B cell (primary cell): ENCODE measurements around the gene CEP250. TPM values are rescaled to one million over a fixed set of nuclear protein-coding genes. Genes with fewer than 3 reads are reported as not detected.

ENCODE experiments used
- ATAC-seq: fragments of 200-7000 bp; cut with Tn5 transposase; one replicate; pipeline ENCODE4 v1.10.0; 2021; ENCODE audit warnings: low read depth, mild to moderate bottlenecking, moderate number of reproducible peaks, moderate library complexity
- CTCF ChIA-PET: fragments of 350-600 bp; sonication (Branson Sonifier 250); formaldehyde crosslinking; loops from one replicate; lab custom pipeline; 2021; ENCODE audit warnings: antibody characterized with exemption, inconsistent platforms; lab: Charles Lee
- POLR2A ChIA-PET: fragments of 350-600 bp; sonication (Branson Sonifier 250); formaldehyde crosslinking; loops from one replicate; lab custom pipeline; 2021; ENCODE audit warnings: antibody characterized with exemption; lab: Charles Lee
- DNase-seq: peaks from one replicate; pipeline ENCODE4 v3.0.0; 2013
- H2AFZ ChIP-seq: 2 replicates; pipeline ENCODE4 v1.6.1; 2012; ENCODE audit warnings: mild to moderate bottlenecking, low read depth, low read length; ENCODE audit not compliant: insufficient read depth, poor library complexity, severe bottlenecking
- H3K27ac ChIP-seq, 2 donors: 1 replicate in 1 of 2; 2 replicates in 1 of 2; pipeline ENCODE4 v1.5.1; 2012 to 2013; ENCODE audit warnings: low read length in 2 of 2, mild to moderate bottlenecking in 2 of 2, moderate library complexity in 1 of 2
- H3K27me3 ChIP-seq, 4 experiments: fragments of 200-600 bp in 1 of 4; sonication (generic) in 1 of 4; replicated peaks in 1 of 4; 1 replicate in 2 of 4; 2 replicates in 2 of 4; pipeline versions ENCODE4 v1.6.1 to v1.7.0; 2013 to 2016; ENCODE audit warnings: low read length in 3 of 4, mild to moderate bottlenecking in 2 of 4, mixed read lengths in 1 of 4, moderate library complexity in 1 of 4; ENCODE audit not compliant: insufficient read depth in 4 of 4, control insufficient read depth in 3 of 4; ENCODE audit errors: control extremely low read depth in 1 of 4
- H3K36me3 ChIP-seq, 2 experiments: replicated peaks in 1 of 2; 1 replicate in 1 of 2; 2 replicates in 1 of 2; pipeline versions ENCODE4 v1.6.1 to v1.7.1; 2013; ENCODE audit warnings: low read length in 1 of 2; ENCODE audit not compliant: insufficient read depth in 2 of 2, control insufficient read depth in 1 of 2; ENCODE audit errors: control extremely low read depth in 1 of 2, extremely low read depth in 1 of 2
- H3K4me1 ChIP-seq, 2 donors: fragments of 200-600 bp in 1 of 2; sonication (generic) in 1 of 2; 1 replicate in 1 of 2; 2 replicates in 1 of 2; pipeline versions ENCODE4 v1.5.1 to v1.6.1; 2013 to 2017; ENCODE audit warnings: low read length in 2 of 2; ENCODE audit not compliant: control insufficient read depth in 2 of 2, insufficient read depth in 2 of 2
- H3K4me2 ChIP-seq: replicated peaks from 2 replicates; pipeline ENCODE3; 2012; ENCODE audit warnings: mild to moderate bottlenecking, low read depth, low read length; ENCODE audit not compliant: poor library complexity, severe bottlenecking
- H3K4me3 ChIP-seq, 5 experiments: fragments of 200-600 bp in 1 of 5; sonication (generic) in 1 of 5; 1 replicate in 3 of 5; 2 replicates in 2 of 5; pipeline versions ENCODE4 v1.5.1 to v1.7.0; 2011 to 2016; ENCODE audit warnings: low read length in 4 of 5, mild to moderate bottlenecking in 4 of 5, low read depth in 2 of 5, control low read depth in 1 of 5, moderate library complexity in 1 of 5; ENCODE audit not compliant: insufficient read depth in 1 of 5; ENCODE audit errors: control extremely low read depth in 1 of 5, extremely low read depth in 1 of 5
- H3K79me2 ChIP-seq: fragments of 200-600 bp; sonication (generic); one replicate; pipeline ENCODE4 v1.6.0; 2016; ENCODE audit warnings: low read length; ENCODE audit not compliant: control insufficient read depth, insufficient read depth
- H3K9ac ChIP-seq: fragments of 200-600 bp; sonication (generic); 2 replicates; pipeline ENCODE4 v1.6.1; 2017; ENCODE audit warnings: mild to moderate bottlenecking, low read length, moderate library complexity
- H3K9me3 ChIP-seq, 3 donors: one replicate each; pipeline versions ENCODE4 v1.6.1 to v1.7.1; 2013; ENCODE audit warnings: low read length in 2 of 3; ENCODE audit not compliant: control insufficient read depth in 2 of 3, insufficient read depth in 1 of 3; ENCODE audit errors: control extremely low read depth in 1 of 3
- H4K20me1 ChIP-seq: 2 replicates; pipeline ENCODE4 v1.6.0; 2012; ENCODE audit warnings: mild to moderate bottlenecking, low read length; ENCODE audit not compliant: insufficient read depth, control insufficient read depth, poor library complexity, severe bottlenecking
- H3K27ac Mint-ChIP-seq: one replicate; pipeline ENCODE4 v1.8.0; 2021; ENCODE audit warnings: mixed read lengths
- H3K27me3 Mint-ChIP-seq: one replicate; pipeline ENCODE4 v1.8.0; 2021; ENCODE audit warnings: mixed read lengths
- H3K4me1 Mint-ChIP-seq: one replicate; pipeline ENCODE4 v1.8.0; 2021; ENCODE audit warnings: mixed read lengths
- H3K4me3 Mint-ChIP-seq: one replicate; pipeline ENCODE4 v1.8.0; 2021; ENCODE audit warnings: mixed read lengths
- H3K9me3 Mint-ChIP-seq: one replicate; pipeline ENCODE4 v1.8.0; 2022; ENCODE audit warnings: mixed read lengths; ENCODE audit not compliant: insufficient read depth
- CTCF ChIP-seq: fragments of 200-600 bp; IDR thresholded peaks from one replicate; pipeline ENCODE4 v1.8.0; 2022; ENCODE audit warnings: antibody characterized with exemption, mild to moderate bottlenecking
- EZH2 ChIP-seq: IDR thresholded peaks from 2 replicates; pipeline ENCODE4 v1.6.1; 2012; ENCODE audit warnings: borderline replicate concordance, low read depth, mild to moderate bottlenecking, moderate library complexity, low read length; ENCODE audit not compliant: insufficient read depth, poor library complexity, severe bottlenecking
- WGBS: methylation state at CpG from one replicate; pipeline ENCODE4 v1.1.5; 2013; ENCODE audit warnings: missing lambda C conversion rate; ENCODE audit not compliant: insufficient coverage; 5-methylcytosine and 5-hydroxymethylcytosine counted together
- intact Hi-C: fragments of 100-400 bp; cut with micrococcal nuclease; formaldehyde crosslinking; loops from one replicate; pipeline ENCODE4 v1.10.0; 2022
- polyA plus RNA-seq: library from polyadenylated mRNA; depleted of rRNA; stranded (reverse); fragments of >200 nt; gene quantifications from 2 replicates; pipeline ENCODE4 v1.2.3, GENCODE V29; 2012
- total RNA-seq, 2 donors: library from RNA; stranded (reverse); fragments of 120-200 nt in 1 of 2; gene quantifications; 1 replicate in 1 of 2; 2 replicates in 1 of 2; pipeline versions ENCODE4 v1.2.3 to v1.2.4, GENCODE V29; 2013 to 2022

Gene CEP250
- total and polyA plus RNA-seq, 2 donors (not counting 1 experiment from before 2014, with no cell fraction given): 14.6 to 78.5 TPM

- Mint-ChIP-seq H3K27me3 (no peaks in the 10 kb centered on the region), H3K9me3 (no peaks in the 10 kb centered on the region), H3K4me3 (no peak overlapping the region), H3K27ac (no peak overlapping the region), H3K4me1 (peaks cover 23% of the 10 kb centered on the region)
- no peaks in the 10 kb centered on the region for H3K27me3 ChIP-seq
- no peak for ATAC-seq
- peaks cover 0 to 9% of the 10 kb centered on the region in 2 experiments for H3K36me3 ChIP-seq
- intact Hi-C loops: no loop called here
- no peak overlapping the region for H3K4me3 ChIP-seq
- ChIA-PET CTCF (interaction anchor here (1.2 to 2.2 kb wide), 3 partner anchors 12 to 417 kb away, joined by 5 to 18 read pairs (median 5); no protein-coding TSS in a partner anchor), POLR2A (no interaction called here)
- H3K4me1 ChIP-seq: peaks cover 11 to 18% of the 10 kb centered on the region in 2 donors
- no peak overlapping the region for H3K4me2 ChIP-seq
- no peaks in the 10 kb centered on the region for H3K9me3 ChIP-seq
- no peak for DNase-seq
- no peaks in the 10 kb centered on the region for H4K20me1 ChIP-seq
- no peak overlapping the region for H3K9ac ChIP-seq
- no peak for TF ChIP-seq EZH2
- no peak for TF ChIP-seq CTCF
- WGBS: no CpG with 5 or more reads among the region's 6 CpGs
- H3K79me2 ChIP-seq: no peaks in the 10 kb centered on the region
- H3K27ac ChIP-seq: no peak overlapping the region
- H2AFZ ChIP-seq: no peak overlapping the region
Measured at GRCh38 chr20:35466856-35467255, 11.5 kb downstream of the CEP250 start.

GRCh38 chr20:35467339-35468224 is 12.2 kb downstream of the CEP250 start:
- Histone ChIP-seq H3K4me1 (peaks cover 12 to 17% of the 10 kb centered on the region in 2 donors), H3K9me3 (no peaks in the 10 kb centered on the region), H3K79me2 (no peaks in the 10 kb centered on the region), H3K4me3 (no peak overlapping the region), H2AFZ (no peak overlapping the region), H3K9ac (no peak overlapping the region), H3K27ac (no peak overlapping the region), H4K20me1 (no peaks in the 10 kb centered on the region), H3K27me3 (no peaks in the 10 kb centered on the region), H3K4me2 (no peak overlapping the region), H3K36me3 (peaks cover 0 to 9% of the 10 kb centered on the region in 2 experiments)
- no peak overlapping the region for H3K27ac Mint-ChIP-seq
- intact Hi-C loops: no loop called here
- no peak for DNase-seq
- TF ChIP-seq EZH2 (no peak), CTCF (no peak)
- no peaks in the 10 kb centered on the region for H3K27me3 Mint-ChIP-seq
- peaks cover 24% of the 10 kb centered on the region for H3K4me1 Mint-ChIP-seq
- ChIA-PET CTCF (interaction anchor here (0.8 to 3.2 kb wide), 4 partner anchors 11 to 416 kb away, joined by 3 to 18 read pairs (median 8); no protein-coding TSS in a partner anchor), POLR2A (no interaction called here)
- WGBS: over 99% methylated on average over 8 of the region's 9 CpGs
- ATAC-seq: no peak
- no peaks in the 10 kb centered on the region for H3K9me3 Mint-ChIP-seq
- no peak overlapping the region for H3K4me3 Mint-ChIP-seq
